Trophoblast cell (in vitro differentiated cells and primary cell): ENCODE measurements around the gene APOF.

Experiments used
- DNase-seq, 2 donors: peaks; one replicate each; pipeline ENCODE4 v3.0.0-alpha.2; 2016
- H2AFZ ChIP-seq: 2 replicates; pipeline ENCODE4 v1.6.1; 2013; ENCODE audit warnings: low read length, moderate library complexity, mild to moderate bottlenecking; ENCODE audit not compliant: insufficient read depth, poor library complexity
- H2AK5ac ChIP-seq: 2 replicates; pipeline ENCODE4 v1.6.1; 2013; ENCODE audit warnings: mild to moderate bottlenecking, low read length
- H2BK120ac ChIP-seq: 2 replicates; pipeline ENCODE4 v1.6.1; 2013; ENCODE audit warnings: low read length, mild to moderate bottlenecking, moderate library complexity; ENCODE audit not compliant: insufficient read depth, poor library complexity
- H2BK12ac ChIP-seq: 2 replicates; pipeline ENCODE4 v1.6.1; 2013; ENCODE audit warnings: mild to moderate bottlenecking, low read length, moderate library complexity
- H2BK5ac ChIP-seq: 2 replicates; pipeline ENCODE4 v1.6.1; 2013; ENCODE audit warnings: low read length, low read depth, moderate library complexity, mild to moderate bottlenecking; ENCODE audit not compliant: poor library complexity
- H3K14ac ChIP-seq: 2 replicates; pipeline ENCODE4 v1.6.1; 2013; ENCODE audit warnings: mild to moderate bottlenecking, low read length
- H3K18ac ChIP-seq: 2 replicates; pipeline ENCODE4 v1.6.1; 2013; ENCODE audit warnings: mild to moderate bottlenecking, low read length
- H3K23ac ChIP-seq: 2 replicates; pipeline ENCODE4 v1.6.1; 2013; ENCODE audit warnings: low read length
- H3K27ac ChIP-seq: 2 replicates; pipeline ENCODE4 v1.5.1; 2013; ENCODE audit warnings: low read depth, mild to moderate bottlenecking, inconsistent platforms, low read length, moderate library complexity
- H3K27me3 ChIP-seq: 2 replicates; pipeline ENCODE4 v1.6.1; 2013; ENCODE audit warnings: inconsistent platforms, mild to moderate bottlenecking, low read length, moderate library complexity; ENCODE audit not compliant: insufficient read depth
- H3K36me3 ChIP-seq, 2 experiments: 1 replicate in 1 of 2; 2 replicates in 1 of 2; pipeline ENCODE4 v1.6.1; 2013; ENCODE audit warnings: low read length in 2 of 2, mild to moderate bottlenecking in 2 of 2, moderate library complexity in 1 of 2; ENCODE audit not compliant: insufficient read depth in 2 of 2, control insufficient read depth in 1 of 2
- H3K4ac ChIP-seq: 2 replicates; pipeline ENCODE4 v1.6.1; 2013; ENCODE audit warnings: low read depth, mild to moderate bottlenecking, low read length, moderate library complexity
- H3K4me1 ChIP-seq, 2 experiments: 1 replicate in 1 of 2; 2 replicates in 1 of 2; pipeline ENCODE4 v1.6.1; 2013; ENCODE audit warnings: low read length in 2 of 2, mild to moderate bottlenecking in 2 of 2, moderate library complexity in 1 of 2; ENCODE audit not compliant: insufficient read depth in 2 of 2, control insufficient read depth in 1 of 2
- H3K4me2 ChIP-seq: 2 replicates; pipeline ENCODE4 v1.6.1; 2013; ENCODE audit warnings: inconsistent platforms, mild to moderate bottlenecking, low read length, moderate library complexity
- H3K4me3 ChIP-seq: 2 replicates; pipeline ENCODE4 v1.5.1; 2013; ENCODE audit warnings: mild to moderate bottlenecking, low read depth, low read length, inconsistent platforms
- H3K79me1 ChIP-seq: one replicate; pipeline ENCODE4 v1.6.1; 2013; ENCODE audit warnings: low read length
- H3K79me2 ChIP-seq: 2 replicates; pipeline ENCODE4 v1.6.1; 2013; ENCODE audit warnings: low read length, mild to moderate bottlenecking; ENCODE audit not compliant: control insufficient read depth, insufficient read depth, poor library complexity
- H3K9ac ChIP-seq: 2 replicates; pipeline ENCODE4 v1.6.1; 2013; ENCODE audit warnings: mild to moderate bottlenecking, low read length
- H3K9me3 ChIP-seq: 2 replicates; pipeline ENCODE4 v1.6.1; 2013; ENCODE audit warnings: low read depth, mild to moderate bottlenecking, control low read depth, inconsistent platforms, low read length; ENCODE audit not compliant: insufficient read depth
- H4K12ac ChIP-seq: 2 replicates; pipeline ENCODE4 v1.6.1; 2013; ENCODE audit warnings: low read depth, mild to moderate bottlenecking, low read length, moderate library complexity
- H4K8ac ChIP-seq: 2 replicates; pipeline ENCODE4 v1.6.1; 2013; ENCODE audit warnings: low read depth, mild to moderate bottlenecking, low read length, moderate library complexity
- H4K91ac ChIP-seq: one replicate; pipeline ENCODE4 v1.6.1; 2013; ENCODE audit warnings: low read depth, mild to moderate bottlenecking, low read length, moderate library complexity
- WGBS: extraction: QIAGEN DNeasy Blood & Tissue Kit; methylation state at CpG from one replicate; pipeline ENCODE4 v1.1.7; 2013; ENCODE audit warnings: missing lambda C conversion rate; ENCODE audit not compliant: insufficient read length, insufficient coverage; ENCODE audit errors: extremely low coverage; 5-methylcytosine and 5-hydroxymethylcytosine counted together

APOF gene

GRCh38 chr12:56385873-56386272, 23.2 kb upstream of the APOF start:
- Histone ChIP-seq H3K27me3 (no peaks in the 10 kb centered on the region), H3K9me3 (no peaks in the 10 kb centered on the region), H3K4me2 (no peak overlapping the region), H3K9ac (no peak overlapping the region), H3K14ac (no peak overlapping the region), H3K4me3 (no peak overlapping the region), H3K4ac (no peak overlapping the region), H4K8ac (no peak overlapping the region), H3K27ac (no peak overlapping the region), H3K79me2 (no peaks in the 10 kb centered on the region), H2AFZ (no peak overlapping the region), H3K23ac (no peak overlapping the region), H2BK12ac (no peak overlapping the region), H4K91ac (no peak overlapping the region), H4K12ac (no peak overlapping the region), H3K18ac (no peak overlapping the region), H2AK5ac (no peak overlapping the region), H3K36me3 (no peaks in the 10 kb centered on the region), H3K79me1 (no peaks in the 10 kb centered on the region), H2BK120ac (no peak overlapping the region), H3K4me1 (peaks cover 0 to 5% of the 10 kb centered on the region in 2 experiments), H2BK5ac (no peak overlapping the region)
- WGBS: no CpG with 5 or more reads among the region's 1 CpG
- no peak for DNase-seq

GRCh38 chr12:56382611-56383010, 20.0 kb upstream of the APOF start:
- no peaks in the 10 kb centered on the region for H3K27me3 ChIP-seq
- H3K9ac ChIP-seq: no peak overlapping the region
- H3K9me3 ChIP-seq: no peaks in the 10 kb centered on the region
- H3K4ac ChIP-seq: no peak overlapping the region
- H3K27ac ChIP-seq: no peak overlapping the region
- H3K14ac ChIP-seq: no peak overlapping the region
- no peak overlapping the region for H3K23ac ChIP-seq
- no peak overlapping the region for H4K8ac ChIP-seq
- no peak overlapping the region for H4K91ac ChIP-seq
- no peak overlapping the region for H3K18ac ChIP-seq
- no peaks in the 10 kb centered on the region for H3K79me2 ChIP-seq
- H2BK120ac ChIP-seq: no peak overlapping the region
- no peak overlapping the region for H2AFZ ChIP-seq
- no peaks in the 10 kb centered on the region for H3K36me3 ChIP-seq
- H2BK12ac ChIP-seq: no peak overlapping the region
- peaks cover 0 to 5% of the 10 kb centered on the region in 2 experiments for H3K4me1 ChIP-seq
- H4K12ac ChIP-seq: no peak overlapping the region
- DNase-seq: no peak
- no peak overlapping the region for H2AK5ac ChIP-seq
- WGBS: no CpG with 5 or more reads among the region's 16 CpGs
- no peaks in the 10 kb centered on the region for H3K79me1 ChIP-seq
- H3K4me3 ChIP-seq: no peak overlapping the region
- no peak overlapping the region for H2BK5ac ChIP-seq
- H3K4me2 ChIP-seq: no peak overlapping the region

- H3K27me3 ChIP-seq: no peaks in the 10 kb centered on the region
- H2BK12ac ChIP-seq: no peak overlapping the region
- H3K79me2 ChIP-seq: no peaks in the 10 kb centered on the region
- no CpG with 5 or more reads among the region's 1 CpG for WGBS
- no peak overlapping the region for H3K27ac ChIP-seq
- H4K12ac ChIP-seq: no peak overlapping the region
- H3K4me1 ChIP-seq: no peaks in the 10 kb centered on the region
- no peak overlapping the region for H3K23ac ChIP-seq
- H3K14ac ChIP-seq: no peak overlapping the region
- no peak overlapping the region for H2AK5ac ChIP-seq
- no peak overlapping the region for H4K91ac ChIP-seq
- no peak overlapping the region for H3K9ac ChIP-seq
- H2BK120ac ChIP-seq: no peak overlapping the region
- H2AFZ ChIP-seq: no peak overlapping the region
- no peak for DNase-seq
- H3K79me1 ChIP-seq: no peaks in the 10 kb centered on the region
- H3K4ac ChIP-seq: no peak overlapping the region
- H3K9me3 ChIP-seq: no peaks in the 10 kb centered on the region
- no peak overlapping the region for H3K4me2 ChIP-seq
- H3K36me3 ChIP-seq: no peaks in the 10 kb centered on the region
- no peak overlapping the region for H3K4me3 ChIP-seq
- H2BK5ac ChIP-seq: no peak overlapping the region
- no peak overlapping the region for H3K18ac ChIP-seq
- no peak overlapping the region for H4K8ac ChIP-seq
Observed at GRCh38 chr12:56377989-56378316, 15.3 kb upstream of the APOF start.

GRCh38 chr12:56377310-56377988, 14.8 kb upstream of the APOF start:
- Histone ChIP-seq H4K8ac (no peak overlapping the region), H2BK120ac (no peak overlapping the region), H4K91ac (no peak overlapping the region), H3K4me2 (no peak overlapping the region), H3K14ac (no peak overlapping the region), H2BK5ac (no peak overlapping the region), H3K18ac (no peak overlapping the region), H3K36me3 (no peaks in the 10 kb centered on the region), H2AK5ac (no peak overlapping the region), H2AFZ (no peak overlapping the region), H3K9me3 (no peaks in the 10 kb centered on the region), H3K27me3 (no peaks in the 10 kb centered on the region), H3K79me2 (no peaks in the 10 kb centered on the region), H3K4me3 (no peak overlapping the region), H3K27ac (no peak overlapping the region), H4K12ac (no peak overlapping the region), H3K9ac (no peak overlapping the region), H2BK12ac (no peak overlapping the region), H3K23ac (no peak overlapping the region), H3K4ac (no peak overlapping the region), H3K4me1 (no peaks in the 10 kb centered on the region), H3K79me1 (no peaks in the 10 kb centered on the region)
- peak; percentile 17 to 64 for DNase-seq
- no CpG with 5 or more reads among the region's 4 CpGs for WGBS
